BE2C (cell line): ENCODE data around the gene ADIPOR2.

Source experiments
- DNase-seq: peaks from one replicate; pipeline ENCODE4 v3.0.0-alpha.2; 2020
- H3K27me3 ChIP-seq: fragments of 250-450 bp; sonication (Bioruptor Pico); 2 replicates; pipeline ENCODE4 v1.5.1; 2020; ENCODE audit warnings: mild to moderate bottlenecking
- H3K36me3 ChIP-seq: fragments of 250-450 bp; sonication (Bioruptor Pico); 2 replicates; pipeline ENCODE4 v1.5.1; 2020; ENCODE audit warnings: mild to moderate bottlenecking
- H3K4me1 ChIP-seq: fragments of 250-450 bp; sonication (Bioruptor Pico); 2 replicates; pipeline ENCODE4 v1.5.1; 2020
- H3K4me3 ChIP-seq: 2 replicates; pipeline ENCODE4 v1.5.1; 2011; ENCODE audit warnings: low read depth, low read length
- H3K9me3 ChIP-seq: fragments of 250-450 bp; sonication (Bioruptor Pico); 2 replicates; pipeline ENCODE4 v1.5.1; 2020
- CTCF ChIP-seq: IDR thresholded peaks from 2 replicates; pipeline ENCODE4 v1.5.1; 2012; ENCODE audit warnings: mild to moderate bottlenecking, low read depth, low read length

ADIPOR2 gene

GRCh38 chr12:1806301-1807086 lies 115.6 kb downstream of the ADIPOR2 start:
- DNase-seq, result no peak
- no peaks in the 10 kb centered on the region; the same call in 1 of the 2 replicates for H3K4me1 ChIP-seq
- no peaks in the 10 kb centered on the region for H3K9me3 ChIP-seq
- TF ChIP-seq CTCF, result no peak
- H3K36me3 ChIP-seq, result no peaks in the 10 kb centered on the region
- H3K4me3 ChIP-seq, result no peak overlapping the region
- H3K27me3 ChIP-seq, result no peaks in the 10 kb centered on the region

- DNase-seq, result no peak
- no peaks in the 10 kb centered on the region for H3K36me3 ChIP-seq
- no peaks in the 10 kb centered on the region for H3K27me3 ChIP-seq
- H3K4me1 ChIP-seq, result no peaks in the 10 kb centered on the region; the same call in 1 of the 2 replicates
- H3K9me3 ChIP-seq, result no peaks in the 10 kb centered on the region
- no peak for TF ChIP-seq CTCF
- H3K4me3 ChIP-seq, result no peak overlapping the region
These were observed 116.4 kb downstream of the ADIPOR2 start for GRCh38 chr12:1807087-1807860.

GRCh38 chr12:1808036-1808797 lies 117.3 kb downstream of the ADIPOR2 start:
- Histone ChIP-seq H3K9me3 (no peaks in the 10 kb centered on the region), H3K27me3 (no peaks in the 10 kb centered on the region), H3K4me1 (no peaks in the 10 kb centered on the region; the same call in 1 of the 2 replicates), H3K4me3 (no peak overlapping the region), H3K36me3 (no peaks in the 10 kb centered on the region)
- DNase-seq, result no peak
- no peak for TF ChIP-seq CTCF

GRCh38 chr12:1808798-1809480 lies 118.1 kb downstream of the ADIPOR2 start:
- no peak for TF ChIP-seq CTCF
- Histone ChIP-seq H3K4me3 (no peak overlapping the region), H3K4me1 (no peaks in the 10 kb centered on the region; the same call in 1 of the 2 replicates)

GRCh38 chr12:1809591-1810190 lies 118.8 kb downstream of the ADIPOR2 start:
- no peak overlapping the region for H3K4me3 ChIP-seq
- no peaks in the 10 kb centered on the region; the same call in 1 of the 2 replicates for H3K4me1 ChIP-seq
- no peak for DNase-seq
- TF ChIP-seq CTCF, result no peak
- H3K36me3 ChIP-seq, result no peaks in the 10 kb centered on the region
- H3K27me3 ChIP-seq, result no peaks in the 10 kb centered on the region
- no peaks in the 10 kb centered on the region for H3K9me3 ChIP-seq

More at GRCh38 chr12:1808798-1809480, 118.1 kb downstream of the ADIPOR2 start:
- DNase-seq, result no peak
- H3K36me3 ChIP-seq, result no peaks in the 10 kb centered on the region
- no peaks in the 10 kb centered on the region for H3K9me3 ChIP-seq
- no peaks in the 10 kb centered on the region for H3K27me3 ChIP-seq
